Cardiac fibroblast (primary cell): ENCODE results near the gene SMC5.

Experiments used
- DNase-seq, 2 donors: peaks; one replicate each; pipeline versions ENCODE4 v3.0.0 to v3.0.0-alpha.2; 2010; ENCODE audit warnings: low read depth in 2 of 2
- H3K4me3 ChIP-seq, 2 donors: replicated peaks in 1 of 2; 1 replicate in 1 of 2; 2 replicates in 1 of 2; pipeline ENCODE4 v1.5.1; 2011; ENCODE audit warnings: low read depth in 2 of 2, low read length in 2 of 2, mild to moderate bottlenecking in 2 of 2, moderate library complexity in 1 of 2
- TF ChIP-seq, protein P1 (sequence below): IDR thresholded peaks from one replicate; pipeline ENCODE4 v1.5.1; 2011; ENCODE audit warnings: low read depth, mild to moderate bottlenecking, low read length, inconsistent platforms

Gene SMC5

DNA sequence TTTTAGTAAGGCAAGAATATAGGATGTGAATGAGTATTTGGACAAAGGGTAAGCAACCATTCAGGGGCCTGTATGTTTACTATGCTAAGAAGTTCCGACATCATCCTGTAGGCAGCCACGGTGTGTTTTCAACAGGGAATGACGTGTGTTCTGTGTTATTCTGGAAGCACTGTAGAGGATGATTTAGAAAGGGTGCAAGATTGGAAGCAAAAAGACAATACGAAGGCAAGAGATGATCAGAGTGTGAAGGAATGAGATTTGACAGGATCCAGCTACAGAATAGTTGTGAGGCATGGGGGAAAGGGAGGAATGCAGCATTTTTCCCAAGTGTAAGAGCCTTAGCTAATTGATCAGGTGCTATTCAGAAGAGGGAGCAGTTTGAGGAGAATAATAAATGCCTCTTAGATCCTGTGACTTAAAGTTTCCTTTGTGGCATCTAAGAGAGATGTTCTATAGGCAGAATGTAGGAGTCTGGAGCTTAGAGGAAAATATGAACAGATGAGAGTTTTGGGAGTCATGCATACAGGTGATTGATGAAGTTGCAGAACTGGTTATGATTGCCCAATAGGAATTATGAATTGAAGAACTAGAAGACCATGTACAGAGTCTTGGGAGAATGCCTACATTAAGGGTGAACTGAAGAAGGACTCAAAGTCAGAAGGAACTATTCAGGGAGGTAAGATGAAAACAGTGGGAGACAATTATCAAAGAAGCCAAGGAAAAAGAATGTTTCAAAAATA, 2.5 kb downstream of the SMC5 start:
- peak in 1 of 2 donors; percentile 21 for DNase-seq
- H3K4me3 ChIP-seq: no peak overlapping the region
- TF ChIP-seq, protein P1, sequence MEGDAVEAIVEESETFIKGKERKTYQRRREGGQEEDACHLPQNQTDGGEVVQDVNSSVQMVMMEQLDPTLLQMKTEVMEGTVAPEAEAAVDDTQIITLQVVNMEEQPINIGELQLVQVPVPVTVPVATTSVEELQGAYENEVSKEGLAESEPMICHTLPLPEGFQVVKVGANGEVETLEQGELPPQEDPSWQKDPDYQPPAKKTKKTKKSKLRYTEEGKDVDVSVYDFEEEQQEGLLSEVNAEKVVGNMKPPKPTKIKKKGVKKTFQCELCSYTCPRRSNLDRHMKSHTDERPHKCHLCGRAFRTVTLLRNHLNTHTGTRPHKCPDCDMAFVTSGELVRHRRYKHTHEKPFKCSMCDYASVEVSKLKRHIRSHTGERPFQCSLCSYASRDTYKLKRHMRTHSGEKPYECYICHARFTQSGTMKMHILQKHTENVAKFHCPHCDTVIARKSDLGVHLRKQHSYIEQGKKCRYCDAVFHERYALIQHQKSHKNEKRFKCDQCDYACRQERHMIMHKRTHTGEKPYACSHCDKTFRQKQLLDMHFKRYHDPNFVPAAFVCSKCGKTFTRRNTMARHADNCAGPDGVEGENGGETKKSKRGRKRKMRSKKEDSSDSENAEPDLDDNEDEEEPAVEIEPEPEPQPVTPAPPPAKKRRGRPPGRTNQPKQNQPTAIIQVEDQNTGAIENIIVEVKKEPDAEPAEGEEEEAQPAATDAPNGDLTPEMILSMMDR: no peak

DNA sequence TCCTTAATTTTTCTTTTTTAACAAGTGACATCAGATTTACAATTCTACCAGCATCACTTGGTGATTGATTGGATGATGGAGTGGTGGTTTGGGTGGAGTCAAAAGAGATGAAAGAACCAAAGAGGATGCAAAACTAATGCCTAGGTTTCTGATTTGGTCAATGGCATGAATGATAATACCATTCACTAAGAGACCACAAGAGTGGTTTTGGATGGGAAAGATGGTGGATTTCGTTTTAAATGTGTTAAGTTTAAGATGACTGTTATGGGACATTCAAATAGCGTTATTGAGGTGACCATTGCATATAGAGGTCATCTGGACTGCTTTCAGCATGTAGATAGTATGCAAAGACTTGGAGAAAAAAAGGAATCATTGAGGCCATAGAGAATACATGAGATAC, 3.6 kb downstream of the SMC5 start:
- TF ChIP-seq, protein P1: no peak
- no peak for DNase-seq
- H3K4me3 ChIP-seq: no peak overlapping the region

DNA sequence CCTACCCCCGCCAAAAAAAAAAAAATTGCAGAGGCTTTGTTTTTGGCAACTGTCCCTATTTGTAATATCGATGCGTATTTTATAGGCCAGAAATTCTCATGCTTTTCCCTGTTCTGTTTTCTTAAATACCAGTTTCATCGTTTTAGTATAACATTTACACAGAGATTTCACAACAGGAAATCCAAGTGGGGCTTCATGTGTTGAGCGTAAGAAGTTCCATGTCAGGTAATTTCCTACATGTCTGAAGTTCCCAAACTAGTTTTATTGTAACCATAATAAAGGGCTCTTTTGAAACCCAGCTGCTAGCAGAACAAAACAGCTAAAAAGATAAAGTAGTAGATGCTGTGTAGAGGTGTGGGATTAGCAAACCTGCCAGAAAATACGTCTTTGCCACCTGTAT, 4.2 kb downstream of the SMC5 start:
- TF ChIP-seq, protein P1: no peak
- DNase-seq: peak in 1 of 2 donors; percentile 26
- no peak overlapping the region for H3K4me3 ChIP-seq

DNA sequence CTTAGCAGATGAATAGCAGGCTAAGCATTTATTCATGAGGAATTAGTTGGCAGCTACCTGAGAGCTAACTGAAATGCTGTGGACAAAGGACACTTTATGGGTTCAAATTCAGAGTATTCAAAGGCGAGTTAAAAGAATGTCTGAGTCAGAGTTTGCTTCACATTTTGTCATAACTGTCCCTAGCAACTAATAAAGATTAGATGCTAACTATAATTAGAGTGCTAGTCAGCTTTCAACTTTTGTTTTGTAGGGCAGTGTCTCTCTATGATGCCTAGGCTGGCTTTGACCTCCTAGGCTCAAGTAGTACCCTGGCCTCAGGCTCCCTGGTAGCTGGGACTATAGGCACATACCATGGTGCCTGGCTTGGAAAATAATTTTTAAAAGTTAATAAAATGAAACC, 4.6 kb downstream of the SMC5 start:
- TF ChIP-seq, protein P1: no peak
- H3K4me3 ChIP-seq: no peak overlapping the region
- DNase-seq: peak in 1 of 2 donors; percentile 56

DNA sequence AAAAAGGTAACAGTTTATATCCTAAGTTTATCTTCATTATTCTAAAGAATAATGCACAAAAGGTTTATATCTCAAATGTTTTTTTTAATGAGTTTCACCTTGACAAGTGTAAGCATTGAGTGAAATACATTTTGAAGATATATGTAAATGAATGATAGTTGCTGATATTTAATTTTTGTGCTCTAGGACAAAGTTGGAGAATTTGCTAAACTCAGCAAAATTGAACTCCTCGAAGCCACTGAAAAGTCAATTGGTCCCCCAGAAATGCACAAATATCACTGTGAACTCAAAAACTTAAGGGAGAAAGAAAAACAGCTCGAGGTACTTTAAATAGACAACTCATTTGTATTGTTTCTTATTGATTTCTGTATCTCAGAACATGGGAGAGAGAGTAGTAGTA, 19.5 kb downstream of the SMC5 start:
- no peak overlapping the region for H3K4me3 ChIP-seq
- DNase-seq: no peak
- TF ChIP-seq, protein P1: no peak

DNA sequence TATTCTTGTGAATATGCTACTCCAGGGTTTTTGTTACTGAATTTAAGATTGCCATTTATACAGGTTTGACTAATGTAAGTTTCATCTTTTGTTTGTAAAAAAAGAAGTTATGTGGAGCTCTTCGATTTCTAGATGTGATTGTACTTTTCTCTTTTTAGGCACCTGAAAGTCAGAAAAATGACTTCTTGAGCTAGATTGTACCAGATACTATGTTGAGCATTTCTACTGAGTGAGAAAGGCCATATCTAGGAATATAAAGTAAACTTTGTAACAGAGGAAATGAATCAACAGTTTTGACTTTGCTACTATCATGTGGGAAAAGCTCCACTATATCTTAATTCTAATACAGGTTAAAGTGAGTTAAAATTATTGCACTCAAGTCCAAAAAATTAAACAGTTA, 25.1 kb downstream of the SMC5 start:
- no peak overlapping the region for H3K4me3 ChIP-seq
- TF ChIP-seq, protein P1: no peak
- DNase-seq: no peak

DNA sequence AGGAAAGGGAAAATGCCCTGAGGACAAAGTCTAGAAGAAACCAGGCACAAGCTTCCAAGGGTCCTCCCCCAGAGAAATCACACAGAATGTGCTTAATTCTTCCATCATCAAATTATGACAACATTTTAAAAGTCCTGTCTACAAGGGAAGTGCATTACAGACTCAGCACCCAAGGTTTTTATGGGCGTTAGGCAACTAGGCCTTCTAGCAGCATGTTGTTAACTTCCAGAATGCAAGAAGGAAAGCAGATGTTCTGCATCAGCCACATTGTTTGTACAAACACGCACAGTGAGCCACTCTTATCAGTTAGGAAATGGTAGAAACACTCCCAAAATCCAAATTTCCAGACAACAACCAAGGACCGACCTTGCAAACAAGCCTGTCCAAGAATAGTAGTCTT, 26.5 kb downstream of the SMC5 start:
- no peak overlapping the region for H3K4me3 ChIP-seq
- TF ChIP-seq, protein P1: no peak
- peak; percentile 51 to 88 for DNase-seq
